Spleen (tissue), 11 donors: Measurements from ENCODE around the gene CFAP57. TPM values are rescaled to one million over a fixed set of nuclear protein-coding genes. Genes with fewer than 3 reads are reported as not detected.
A peak's percentile ranks its signal among the peaks of the same experiment; 100 is the strongest.

Source experiments
- DNase-seq: peaks from one replicate; pipeline ENCODE4 v3.0.0-alpha.2; 2020
- H3K27ac ChIP-seq, 8 donors: fragments of 200-600 bp; sonication (generic) in 7 of 8; 1 replicate in 4 of 8; 2 replicates in 4 of 8; pipeline versions ENCODE4 v1.5.0 to v1.8.0; 2016 to 2021; ENCODE audit warnings: inconsistent platforms in 4 of 8, mild to moderate bottlenecking in 4 of 8, moderate library complexity in 1 of 8
- H3K27me3 ChIP-seq, 7 donors: fragments of 200-600 bp; sonication (generic) in 6 of 7; replicated peaks in 1 of 7; 1 replicate in 4 of 7; 2 replicates in 3 of 7; pipeline versions ENCODE4 v1.5.0 to v1.8.0; 2016 to 2021; ENCODE audit warnings: inconsistent platforms in 3 of 7, mild to moderate bottlenecking in 1 of 7
- H3K36me3 ChIP-seq, 6 donors: fragments of 200-600 bp; sonication (generic) in 5 of 6; 1 replicate in 4 of 6; 2 replicates in 2 of 6; pipeline versions ENCODE4 v1.5.0 to v1.8.0; 2016 to 2021; ENCODE audit warnings: inconsistent platforms in 2 of 6
- H3K4me1 ChIP-seq, 6 donors: fragments of 200-600 bp; sonication (generic) in 5 of 6; 1 replicate in 3 of 6; 2 replicates in 3 of 6; pipeline versions ENCODE4 v1.5.0 to v1.8.0; 2016 to 2021; ENCODE audit warnings: inconsistent platforms in 3 of 6
- H3K4me3 ChIP-seq, 8 donors: fragments of 200-600 bp; sonication (generic) in 7 of 8; 1 replicate in 4 of 8; 2 replicates in 4 of 8; pipeline versions ENCODE4 v1.5.0 to v1.8.0; 2016 to 2021; ENCODE audit warnings: inconsistent platforms in 4 of 8, mild to moderate bottlenecking in 4 of 8, moderate library complexity in 2 of 8
- H3K9me3 ChIP-seq, 8 donors: fragments of 200-600 bp; sonication (generic) in 7 of 8; 1 replicate in 4 of 8; 2 replicates in 4 of 8; pipeline versions ENCODE4 v1.5.0 to v1.8.0; 2016 to 2021; ENCODE audit warnings: inconsistent platforms in 4 of 8
- CTCF ChIP-seq, 11 experiments: fragments of 200-600 bp in 7 of 11; fragments of 450-650 bp in 4 of 11; sonication (generic) in 4 of 11; IDR thresholded peaks in 8 of 11; conservative IDR thresholded peaks in 3 of 11; 1 replicate in 7 of 11; 2 replicates in 4 of 11; pipeline versions ENCODE4 v1.4.0 to v1.8.0; 2016 to 2021; ENCODE audit warnings: antibody characterized with exemption in 11 of 11, inconsistent platforms in 4 of 11, mild to moderate bottlenecking in 1 of 11
- POLR2A ChIP-seq, 3 donors: fragments of 450-650 bp; IDR thresholded peaks; one replicate each; pipeline ENCODE4 v1.5.1; 2017; ENCODE audit warnings: antibody characterized with exemption in 3 of 3, mild to moderate bottlenecking in 1 of 3
- POLR2AphosphoS5 ChIP-seq, 3 donors: sonication (generic); formaldehyde crosslinking; IDR thresholded peaks; one replicate each; pipeline ENCODE4 v1.5.1; 2017; ENCODE audit warnings: antibody characterized with exemption in 3 of 3
- WGBS, 5 donors: extraction: QIAGEN DNeasy Blood & Tissue Kit in 3 of 5; methylation state at CpG; one replicate each; pipeline versions ENCODE4 v1.1.5 to v1.1.7; 2013 to 2018; 5-methylcytosine and 5-hydroxymethylcytosine counted together
- intact Hi-C: fragments of 100-400 bp; cut with DNase I; formaldehyde crosslinking; loops from one replicate; pipeline ENCODE4 v1.15.0; 2023; ENCODE audit warnings: low total_unique reads
- polyA plus RNA-seq, 3 donors: library from polyadenylated mRNA; stranded (reverse); fragments of 200-250 nt; gene quantifications; one replicate each; pipeline ENCODE4 v1.2.1, GENCODE V29; 2013
- total RNA-seq, 7 donors: library from RNA; depleted of rRNA in 3 of 7; stranded (reverse); fragments of >200 nt in 3 of 7; fragmentation: NEBNext Ultra II Directional in 4 of 7; extraction: Animal tissue kit (Norgen Biotek cat#: 25700) in 4 of 7; gene quantifications; one replicate each; pipeline versions ENCODE4 v1.1.0 to v1.2.1, GENCODE V29; 2016 to 2021
- donor health status: healthy with polysubstance abuse.
- donor health status: DM: no; HTN: no; CAD: no; lungs with moderate emphysema.
- donor health status: DM: no; HTN: no; CAD: no.
- donor health status: Bipolar disorder and iron deficiency.
- donor health status: healthy.
- donor health status: DM: no; HTN: no; CAD: no.
- donor health status: DM: yes; HTN: yes; CAD: no.

The CFAP57 gene
- total and polyA plus RNA-seq, 10 donors: 0.03 to 0.07 (median 0.05) TPM; not detected in 7

GRCh38 chr1:43274804-43275180 is 102.7 kb downstream of the CFAP57 start:
- Histone ChIP-seq H3K36me3 (no peaks in the 10 kb centered on the region), H3K4me1 (peaks cover 3 to 24% (median 13%) of the 10 kb centered on the region in 6 donors), H3K9me3 (no peaks in the 10 kb centered on the region), H3K27ac (peak overlapping the region in 3 of 8 donors; percentile 17 to 34 (median 26)), H3K4me3 (no peak overlapping the region), H3K27me3 (peaks cover 0 to 17% (median 0%) of the 10 kb centered on the region in 7 donors)
- WGBS, 5 donors: 75 to 93% (median 79%) methylated on average over 8 of the region's 8 CpGs
- TF ChIP-seq POLR2A (IDR thresholded peaks at IDR 0.05): no peak
- no peak for TF ChIP-seq CTCF (IDR thresholded peaks at IDR 0.05 in 8 of 11, conservative IDR thresholded peaks at IDR 0.05 in 3 of 11)
- no peak for TF ChIP-seq POLR2AphosphoS5 (IDR thresholded peaks at IDR 0.05)
- peak; percentile 37 for DNase-seq
- intact Hi-C loops: no loop called here

- H3K27me3 ChIP-seq: peaks cover 0 to 5% (median 0%) of the 10 kb centered on the region in 7 donors
- 84 to 93% (median 89%) methylated on average over 12 of the region's 12 CpGs for WGBS, 5 donors
- peak; percentile 33 for DNase-seq
- no peak overlapping the region for H3K4me3 ChIP-seq
- no peaks in the 10 kb centered on the region for H3K36me3 ChIP-seq
- H3K9me3 ChIP-seq: no peaks in the 10 kb centered on the region
- H3K27ac ChIP-seq: no peak overlapping the region
- H3K4me1 ChIP-seq: peaks cover 3 to 19% (median 9%) of the 10 kb centered on the region in 6 donors
- no peak for TF ChIP-seq POLR2A (IDR thresholded peaks at IDR 0.05)
- no peak for TF ChIP-seq POLR2AphosphoS5 (IDR thresholded peaks at IDR 0.05)
- TF ChIP-seq CTCF (IDR thresholded peaks at IDR 0.05 in 8 of 11, conservative IDR thresholded peaks at IDR 0.05 in 3 of 11): no peak
- intact Hi-C loops: no loop called here
These were observed 103.9 kb downstream of the CFAP57 start for GRCh38 chr1:43275826-43276620.

GRCh38 chr1:43276673-43277072 is 104.5 kb downstream of the CFAP57 start:
- WGBS, 5 donors: 65 to 78% (median 75%) methylated on average over 7 of the region's 7 CpGs
- no peaks in the 10 kb centered on the region for H3K9me3 ChIP-seq
- no peak overlapping the region for H3K27ac ChIP-seq
- no peak overlapping the region for H3K4me3 ChIP-seq
- no peaks in the 10 kb centered on the region for H3K36me3 ChIP-seq
- peak; percentile 30 for DNase-seq
- TF ChIP-seq POLR2A (IDR thresholded peaks at IDR 0.05) (no peak), POLR2AphosphoS5 (IDR thresholded peaks at IDR 0.05) (no peak), CTCF (IDR thresholded peaks at IDR 0.05 in 8 of 11, conservative IDR thresholded peaks at IDR 0.05 in 3 of 11) (no peak)
- intact Hi-C loops: no loop called here
- peaks cover 3 to 15% (median 8%) of the 10 kb centered on the region in 6 donors for H3K4me1 ChIP-seq
- H3K27me3 ChIP-seq: no peaks in the 10 kb centered on the region

GRCh38 chr1:43277116-43277876 is 105.2 kb downstream of the CFAP57 start:
- H3K36me3 ChIP-seq: no peaks in the 10 kb centered on the region
- no peak overlapping the region for H3K27ac ChIP-seq
- H3K4me1 ChIP-seq: peaks cover 3 to 15% (median 8%) of the 10 kb centered on the region in 6 donors
- peak; percentile 35 for DNase-seq
- H3K27me3 ChIP-seq: no peaks in the 10 kb centered on the region
- WGBS, 5 donors: 84 to 92% (median 88%) methylated on average over 6 to 7 of the region's 7 CpGs
- no peak overlapping the region for H3K4me3 ChIP-seq
- TF ChIP-seq POLR2A (IDR thresholded peaks at IDR 0.05) (no peak), CTCF (IDR thresholded peaks at IDR 0.05 in 8 of 11, conservative IDR thresholded peaks at IDR 0.05 in 3 of 11) (no peak), POLR2AphosphoS5 (IDR thresholded peaks at IDR 0.05) (no peak)
- no peaks in the 10 kb centered on the region for H3K9me3 ChIP-seq
- intact Hi-C loops: no loop called here
